HCT116 (cell line): ENCODE measurements around the gene CDC14B.

Source experiments
- CEBPB ChIP-seq: IDR thresholded peaks from 2 replicates; pipeline ENCODE4 v1.6.1; 2012; ENCODE audit warnings: low read depth
- EZH2 ChIP-seq: fragments of 200-600 bp; sonication (generic); IDR thresholded peaks from 2 replicates; pipeline ENCODE4 v1.6.1; 2017; ENCODE audit warnings: antibody characterized with exemption, mixed run types
- EZH2phosphoT487 ChIP-seq: fragments of 200-600 bp; IDR thresholded peaks from 2 replicates; pipeline ENCODE4 v1.6.1; 2018; ENCODE audit warnings: antibody characterized with exemption, borderline replicate concordance
- POLR2AphosphoS5 ChIP-seq: IDR thresholded peaks from 2 replicates; pipeline ENCODE4 v1.6.1; 2011; ENCODE audit warnings: mild to moderate bottlenecking, low read depth, low read length, moderate library complexity
- SIN3A ChIP-seq: IDR thresholded peaks from 2 replicates; pipeline ENCODE4 v1.6.1; 2012; ENCODE audit warnings: low read depth
- ZBTB33 ChIP-seq: IDR thresholded peaks from 2 replicates; pipeline ENCODE4 v1.6.1; 2011; ENCODE audit warnings: mild to moderate bottlenecking, low read length, moderate library complexity; ENCODE audit not compliant: insufficient replicate concordance; ENCODE audit errors: extremely low read depth
- ZNF274 ChIP-seq: fragments of 200-500 bp; sonication (Bioruptor generic); IDR thresholded peaks from 2 replicates; pipeline ENCODE4 v1.6.1; 2014; ENCODE audit warnings: mild to moderate bottlenecking, low read depth, low read length, inconsistent platforms
- TF ChIP-seq, protein P1 (sequence below), 3 experiments: fragments of 200-600 bp in 1 of 3; sonication (generic) in 1 of 3; IDR thresholded peaks in 2 of 3; conservative IDR thresholded peaks in 1 of 3; 2 replicates each; pipeline ENCODE4 v1.5.1; 2012 to 2017; ENCODE audit warnings: low read depth in 2 of 3, low read length in 2 of 3, antibody characterized with exemption in 1 of 3, borderline replicate concordance in 1 of 3, control low read depth in 1 of 3, mild to moderate bottlenecking in 1 of 3, mixed read lengths in 1 of 3, mixed run types in 1 of 3, moderate library complexity in 1 of 3; ENCODE audit not compliant: insufficient read depth in 1 of 3
- TF ChIP-seq, protein P2 (sequence below): IDR thresholded peaks from 2 replicates; pipeline ENCODE4 v1.6.1; 2012

GRCh38 chr9:96620832-96621269, 1.2 kb upstream of the CDC14B start:
- TF ChIP-seq, protein P1, sequence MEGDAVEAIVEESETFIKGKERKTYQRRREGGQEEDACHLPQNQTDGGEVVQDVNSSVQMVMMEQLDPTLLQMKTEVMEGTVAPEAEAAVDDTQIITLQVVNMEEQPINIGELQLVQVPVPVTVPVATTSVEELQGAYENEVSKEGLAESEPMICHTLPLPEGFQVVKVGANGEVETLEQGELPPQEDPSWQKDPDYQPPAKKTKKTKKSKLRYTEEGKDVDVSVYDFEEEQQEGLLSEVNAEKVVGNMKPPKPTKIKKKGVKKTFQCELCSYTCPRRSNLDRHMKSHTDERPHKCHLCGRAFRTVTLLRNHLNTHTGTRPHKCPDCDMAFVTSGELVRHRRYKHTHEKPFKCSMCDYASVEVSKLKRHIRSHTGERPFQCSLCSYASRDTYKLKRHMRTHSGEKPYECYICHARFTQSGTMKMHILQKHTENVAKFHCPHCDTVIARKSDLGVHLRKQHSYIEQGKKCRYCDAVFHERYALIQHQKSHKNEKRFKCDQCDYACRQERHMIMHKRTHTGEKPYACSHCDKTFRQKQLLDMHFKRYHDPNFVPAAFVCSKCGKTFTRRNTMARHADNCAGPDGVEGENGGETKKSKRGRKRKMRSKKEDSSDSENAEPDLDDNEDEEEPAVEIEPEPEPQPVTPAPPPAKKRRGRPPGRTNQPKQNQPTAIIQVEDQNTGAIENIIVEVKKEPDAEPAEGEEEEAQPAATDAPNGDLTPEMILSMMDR (IDR thresholded peaks at IDR 0.05 in 2 of 3, conservative IDR thresholded peaks at IDR 0.05 in 1 of 3; ENCODE audit: borderline replicate concordance in 1 of 3, insufficient read depth in 1 of 3, low read depth in 2 of 3, low read length in 2 of 3) = no peak
- TF ChIP-seq, protein P2, sequence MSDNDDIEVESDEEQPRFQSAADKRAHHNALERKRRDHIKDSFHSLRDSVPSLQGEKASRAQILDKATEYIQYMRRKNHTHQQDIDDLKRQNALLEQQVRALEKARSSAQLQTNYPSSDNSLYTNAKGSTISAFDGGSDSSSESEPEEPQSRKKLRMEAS = no peak
- TF ChIP-seq EZH2 = no peak
- no peak for TF ChIP-seq SIN3A
- TF ChIP-seq EZH2phosphoT487 = no peak
- TF ChIP-seq POLR2AphosphoS5 = no peak
- TF ChIP-seq CEBPB = no peak
- TF ChIP-seq ZBTB33 = no peak
- TF ChIP-seq ZNF274 = no peak
